GM23338 (cell line): Measurements from ENCODE around the gene SIRPA. TPM values are rescaled to one million over a fixed set of nuclear protein-coding genes. Genes with fewer than 3 reads are reported as not detected.

Source experiments
- CREB1 ChIP-seq: fragments of 250-450 bp; sonication (Bioruptor Pico); IDR thresholded peaks from 2 replicates; pipeline ENCODE4 v1.5.0; 2020; ENCODE audit warnings: low read depth, mild to moderate bottlenecking, moderate library complexity
- ETS1 ChIP-seq: IDR thresholded peaks from 2 replicates; pipeline ENCODE4 v1.6.1; 2016; ENCODE audit warnings: antibody characterized with exemption
- EZH2 ChIP-seq: fragments of 200-600 bp; sonication (generic); IDR thresholded peaks from one replicate; pipeline ENCODE4 v1.8.0; 2017; ENCODE audit warnings: antibody characterized with exemption, mild to moderate bottlenecking, low read depth; ENCODE audit not compliant: unreplicated experiment
- EZH2phosphoT487 ChIP-seq: fragments of 200-600 bp; sonication (generic); IDR thresholded peaks from one replicate; pipeline ENCODE4 v1.8.1; 2018; ENCODE audit warnings: antibody characterized with exemption; ENCODE audit not compliant: unreplicated experiment
- JUNB ChIP-seq: IDR thresholded peaks from one replicate; pipeline ENCODE4 v1.6.1; 2016; ENCODE audit warnings: antibody characterized with exemption; ENCODE audit not compliant: unreplicated experiment
- NANOG ChIP-seq: IDR thresholded peaks from 2 replicates; pipeline ENCODE4 v1.6.1; 2016; ENCODE audit warnings: antibody characterized with exemption, borderline replicate concordance
- POLR2AphosphoS5 ChIP-seq: IDR thresholded peaks from 2 replicates; pipeline ENCODE4 v1.6.1; 2016; ENCODE audit warnings: antibody characterized with exemption, low read depth
- REST ChIP-seq: IDR thresholded peaks from one replicate; pipeline ENCODE4 v1.6.1; 2018; ENCODE audit warnings: antibody characterized with exemption; ENCODE audit not compliant: unreplicated experiment
- STAT1 ChIP-seq: IDR thresholded peaks from one replicate; pipeline ENCODE4 v1.6.1; 2016; ENCODE audit warnings: antibody characterized with exemption; ENCODE audit not compliant: unreplicated experiment
- ZNF331 ChIP-seq: fragments of 250-450 bp; sonication (Bioruptor Pico); IDR thresholded peaks from 2 replicates; pipeline ENCODE4 v1.5.0; 2020; ENCODE audit warnings: low read depth, mild to moderate bottlenecking, moderate library complexity
- ZNF462 ChIP-seq: fragments of 250-450 bp; sonication (Bioruptor Pico); IDR thresholded peaks from 2 replicates; pipeline ENCODE4 v1.5.0; 2020; ENCODE audit warnings: mild to moderate bottlenecking, moderate library complexity
- polyA plus RNA-seq: library from polyadenylated mRNA; unstranded; fragments of >200 nt; fragmentation: Nextera tagmentation; extraction: Ambion mirVana; gene quantifications from 2 replicates; pipeline ENCODE4 v1.2.1, GENCODE V29; 2016
- total RNA-seq: library from RNA; depleted of rRNA; stranded (reverse); fragments of >200 nt; shearing (Covaris generic); gene quantifications from 2 replicates; pipeline ENCODE4 v1.2.3, GENCODE V29; 2014

SIRPA gene
- total and polyA plus RNA-seq, 2 experiments from 2014 or later, result 1.2 to 2.9 TPM

GRCh38 chr20:1940581-1940980, 45.4 kb downstream of the SIRPA start (continued):
- TF ChIP-seq ZNF462 (CRISPR knock-in tag) (no peak), POLR2AphosphoS5 (no peak), ZNF331 (CRISPR knock-in tag) (no peak), JUNB (no peak), EZH2phosphoT487 (no peak), REST (no peak), NANOG (no peak), ETS1 (no peak), CREB1 (CRISPR knock-in tag) (no peak), EZH2 (no peak), STAT1 (no peak)
